Myocyte (in vitro differentiated cells): ENCODE data around the gene RSL24D1. TPM values are rescaled to one million over a fixed set of nuclear protein-coding genes. Genes with fewer than 3 reads are reported as not detected.

Experiments used
- DNase-seq: peaks from one replicate; pipeline ENCODE4 v3.0.0-alpha.2; 2012; ENCODE audit warnings: low read depth
- polyA plus RNA-seq: library from polyadenylated mRNA; unstranded; fragments of >200 nt; gene quantifications from one replicate; pipeline ENCODE4 v1.2.1, GENCODE V29; 2012; ENCODE audit warnings: missing spikeins
- total RNA-seq: library from RNA; depleted of rRNA; stranded (reverse); fragments of >200 nt; gene quantifications from 2 replicates; pipeline ENCODE4 v1.2.3, GENCODE V29; 2014

The RSL24D1 gene
- 68.9 and 71.8 TPM in 2 replicates for total RNA-seq
- 38.8 TPM for polyA plus RNA-seq

DNA sequence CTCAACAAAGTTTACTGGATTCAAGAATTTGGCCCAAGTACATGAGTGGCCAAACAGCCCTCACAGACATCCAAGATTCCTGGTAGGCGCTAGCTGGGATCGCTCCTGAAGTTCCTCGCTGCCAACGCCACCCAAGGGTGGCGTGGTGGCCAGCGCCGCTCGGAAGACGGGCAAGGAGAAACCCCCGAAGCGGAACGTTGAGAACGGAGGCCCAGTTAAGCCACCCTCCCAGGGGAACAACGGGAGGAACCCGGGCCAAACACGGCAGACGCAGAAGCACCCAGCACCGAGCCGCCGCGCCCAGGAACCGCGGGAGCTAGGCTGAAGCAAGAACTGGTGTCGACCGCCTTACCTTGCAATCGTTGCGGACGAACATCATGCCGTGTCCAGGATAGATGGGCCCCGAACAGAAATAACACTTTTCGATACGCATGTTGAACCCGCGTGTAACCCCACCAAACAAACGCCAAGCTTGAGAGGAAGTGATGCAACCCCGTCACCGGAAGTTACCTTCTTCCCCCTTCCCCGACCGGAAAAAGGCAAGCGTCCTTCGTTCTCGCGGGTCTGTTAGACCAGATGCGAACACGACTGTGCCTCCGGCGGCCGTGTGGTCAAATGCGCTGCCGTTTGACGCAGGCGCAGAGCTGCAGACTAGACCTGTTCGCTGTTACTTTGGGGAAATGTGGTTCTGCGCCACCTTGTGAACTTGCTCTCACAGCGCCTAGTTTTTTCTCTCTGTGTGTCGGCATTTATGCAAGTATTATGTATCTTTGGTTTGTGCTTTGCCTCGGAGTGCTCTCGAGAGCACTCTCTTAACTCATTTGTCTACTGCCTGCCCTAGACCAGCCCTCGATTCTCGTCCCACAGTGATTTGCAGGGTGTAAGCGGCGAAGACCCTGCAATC is at the start of gene RSL24D1:
RSL24D1 (minus strand) TSS at position 484 of the 904 bp plus-strand sequence; CDS start at position 433, 51 bp downstream.
- DNase-seq: peak; percentile 99

DNA sequence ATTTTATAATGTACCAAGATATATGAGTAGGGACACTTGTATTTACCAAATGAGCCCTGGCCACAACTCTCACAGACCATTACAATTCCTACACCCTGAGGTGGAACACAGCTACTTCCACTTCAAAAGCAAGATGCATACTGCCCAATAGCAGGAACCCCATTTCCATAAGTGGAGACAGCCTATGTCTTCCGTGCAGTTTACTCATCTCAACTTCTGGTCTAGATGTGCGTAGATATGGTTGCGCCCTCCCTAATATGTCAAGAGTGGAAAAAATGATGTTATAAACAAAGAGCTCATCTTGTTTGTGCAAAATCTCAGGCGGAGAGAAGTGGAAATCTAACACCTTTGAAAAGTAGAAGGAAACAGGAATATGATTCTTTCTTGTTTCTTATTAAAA is 48.3 kb upstream of the RSL24D1 start:
- DNase-seq: no peak

DNA sequence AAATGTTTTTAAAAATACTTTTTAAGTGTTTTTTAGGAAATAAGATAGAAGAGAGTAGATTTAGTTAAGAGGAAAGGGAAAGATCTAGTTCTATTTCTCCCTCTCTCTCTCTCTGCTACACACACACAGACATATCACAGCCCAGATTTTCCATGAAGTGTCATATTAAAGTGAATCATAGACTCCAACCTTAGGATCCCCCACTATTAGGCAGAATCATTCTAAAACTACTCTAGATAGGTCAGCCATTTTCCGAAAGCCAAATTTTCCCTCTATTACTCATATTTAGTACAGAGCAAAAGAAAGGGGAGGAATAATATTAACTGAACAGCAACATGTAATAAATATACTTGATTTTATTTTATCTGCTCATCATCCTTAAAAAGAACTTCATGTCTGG is 45.1 kb upstream of the RSL24D1 start:
- no peak for DNase-seq

DNA sequence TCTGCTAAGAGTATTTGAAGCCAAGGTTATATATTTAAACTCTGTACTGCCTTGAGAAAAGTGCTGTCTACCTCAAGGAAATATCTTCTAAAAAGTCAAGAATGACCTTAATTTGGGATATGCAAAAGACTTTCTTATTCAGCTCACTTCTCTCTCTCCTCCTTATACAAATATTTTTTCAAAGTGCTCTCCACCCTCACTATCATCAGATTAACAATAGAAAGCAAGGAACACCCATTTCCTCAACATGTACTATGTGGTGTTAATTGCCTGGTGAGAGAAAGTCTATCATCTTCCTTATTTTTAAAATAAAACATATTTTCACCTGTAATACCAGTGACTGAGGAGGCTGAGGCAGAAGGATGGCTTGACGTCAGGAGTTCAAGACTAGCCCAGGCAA is 44.4 kb upstream of the RSL24D1 start:
- DNase-seq: no peak

DNA sequence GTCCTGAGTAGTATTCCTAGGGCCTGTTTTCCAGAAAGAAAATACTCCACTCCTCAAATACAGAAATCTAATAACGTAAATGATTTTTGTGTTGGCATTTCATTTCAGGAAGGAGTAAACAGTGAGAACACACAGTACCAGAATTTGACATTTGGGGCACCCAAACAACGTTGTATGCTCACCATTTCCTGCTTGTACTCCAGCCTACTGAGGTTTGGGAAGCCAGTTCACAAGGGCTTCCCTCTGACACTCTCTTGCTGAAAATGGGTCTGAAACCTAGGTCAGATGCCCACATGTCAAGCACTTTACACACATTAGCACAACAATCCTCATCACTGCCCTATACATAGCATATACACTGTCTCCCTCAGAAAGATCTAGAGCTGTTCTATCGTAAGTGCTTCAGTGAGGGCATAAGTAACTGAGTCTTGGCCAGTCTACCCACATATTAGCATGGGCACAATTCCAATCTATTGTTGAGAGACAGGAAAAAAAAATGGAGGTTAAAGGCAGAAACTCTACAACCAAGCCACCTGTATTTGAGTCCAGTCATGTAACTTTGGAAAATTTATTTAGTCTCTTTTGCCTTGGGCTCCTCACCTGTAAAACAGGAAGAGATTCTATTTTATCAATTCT is 43.5 kb upstream of the RSL24D1 start:
- no peak for DNase-seq

DNA sequence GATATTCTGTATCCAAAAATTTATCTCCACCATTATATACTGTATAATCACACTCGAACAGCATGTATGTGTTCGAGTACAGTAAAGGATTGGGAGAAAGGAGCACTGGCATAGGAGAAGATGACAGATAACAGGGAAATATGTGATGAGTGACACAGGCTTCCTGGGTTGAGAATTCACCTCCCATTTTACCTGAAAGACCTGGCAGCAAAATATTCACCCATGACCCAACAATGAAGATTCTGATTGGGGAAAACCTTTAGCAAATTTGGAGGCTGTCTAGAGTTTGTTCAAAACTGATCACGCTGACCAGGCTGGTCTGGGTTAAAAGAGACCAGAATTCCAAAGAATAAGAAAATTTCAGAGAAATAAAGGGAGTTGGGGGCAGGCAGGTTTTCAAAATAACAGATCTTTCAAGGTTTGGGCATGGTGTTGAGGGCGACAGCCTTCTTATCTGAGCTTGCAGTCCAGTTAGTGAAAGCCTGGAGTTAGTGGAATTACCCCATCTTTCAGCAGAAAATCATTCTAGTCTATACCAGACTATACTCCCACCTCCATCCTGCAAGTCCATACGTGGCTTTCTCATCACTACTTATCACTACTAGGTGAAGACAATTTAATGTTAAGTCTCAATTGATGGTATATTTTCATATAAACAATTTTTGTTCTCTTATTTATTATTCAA is 42.8 kb upstream of the RSL24D1 start:
- DNase-seq: no peak

DNA sequence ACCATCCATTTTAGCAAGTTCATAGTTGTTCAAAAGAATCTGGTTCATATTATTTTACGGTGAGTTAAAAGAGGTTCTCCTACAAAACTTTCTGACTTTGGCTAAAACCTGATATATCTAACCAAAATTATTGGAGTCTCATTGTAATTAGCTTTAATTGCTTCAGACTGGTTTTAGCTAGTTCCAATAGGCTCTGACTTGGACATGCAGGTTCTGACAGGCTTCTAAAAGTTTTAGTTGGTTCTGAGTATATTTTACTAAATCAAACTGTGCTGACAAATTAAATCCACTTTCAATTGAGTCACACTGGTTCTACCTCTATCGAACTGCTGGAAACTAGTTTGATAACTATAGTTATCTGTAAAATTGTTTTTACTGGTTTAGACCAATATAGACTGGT is 42.1 kb upstream of the RSL24D1 start:
- no peak for DNase-seq

DNA sequence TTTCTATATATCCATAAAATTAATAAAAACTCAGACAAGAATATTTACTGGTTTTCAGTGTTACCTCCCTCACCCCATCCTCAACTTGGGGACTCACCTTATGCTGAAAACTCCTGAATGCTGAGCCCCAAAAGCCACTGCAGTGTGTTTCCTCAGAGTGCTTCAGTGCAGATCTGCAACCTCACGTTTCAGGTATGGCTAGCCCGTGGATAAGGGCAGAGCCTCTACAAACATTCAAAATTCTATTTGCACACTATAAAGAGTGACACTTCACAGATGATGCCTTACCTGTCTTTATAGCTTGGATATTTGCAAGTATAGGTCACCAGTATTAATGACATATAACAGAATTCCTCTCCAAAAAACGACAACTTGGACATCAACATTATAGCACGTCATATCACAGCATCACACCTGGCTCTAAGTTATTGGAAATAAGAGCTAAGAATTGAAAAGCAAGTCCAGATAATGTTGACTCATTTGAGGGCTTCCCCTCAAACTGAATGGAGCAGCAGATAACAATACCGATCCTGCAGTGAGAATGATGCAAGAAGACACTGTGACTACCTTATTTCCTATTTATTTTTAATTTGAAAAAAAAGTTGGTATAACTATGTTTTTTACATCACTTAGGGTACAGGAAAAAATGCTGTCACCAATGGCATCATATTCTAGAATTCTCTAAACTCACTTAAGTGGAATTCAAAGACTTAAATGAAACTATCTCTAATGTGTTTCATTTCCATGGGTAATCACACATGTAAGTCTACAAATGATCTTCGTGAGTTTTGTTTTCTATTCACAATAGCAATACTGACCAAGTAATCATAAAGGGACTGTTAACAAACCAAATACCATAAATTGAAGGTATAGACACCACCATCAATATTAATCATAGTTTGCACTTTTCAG is 40.7 kb upstream of the RSL24D1 start:
- DNase-seq: no peak

DNA sequence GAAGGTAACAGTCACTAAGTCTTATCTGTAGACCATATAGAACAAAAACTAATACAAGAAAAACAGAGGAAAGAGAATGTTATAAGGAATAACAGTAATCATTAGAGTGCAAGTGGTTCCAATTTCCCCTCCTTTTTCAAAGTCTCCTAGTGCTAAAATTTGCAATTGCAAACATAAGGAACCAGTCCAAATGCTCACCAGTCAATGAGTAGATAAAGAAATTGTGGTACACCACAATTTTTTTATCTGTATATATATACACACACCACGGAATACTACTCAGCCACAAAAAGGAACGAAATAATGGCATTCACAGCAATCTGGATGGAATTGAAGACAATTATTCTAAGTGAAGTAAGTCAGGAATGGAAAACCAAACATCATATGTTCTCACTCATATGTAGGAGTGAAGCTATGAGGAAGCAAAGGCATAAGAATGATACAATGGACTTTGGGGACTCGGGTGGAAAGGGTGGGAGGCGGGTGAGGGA is 38.9 kb upstream of the RSL24D1 start:
- DNase-seq: no peak

DNA sequence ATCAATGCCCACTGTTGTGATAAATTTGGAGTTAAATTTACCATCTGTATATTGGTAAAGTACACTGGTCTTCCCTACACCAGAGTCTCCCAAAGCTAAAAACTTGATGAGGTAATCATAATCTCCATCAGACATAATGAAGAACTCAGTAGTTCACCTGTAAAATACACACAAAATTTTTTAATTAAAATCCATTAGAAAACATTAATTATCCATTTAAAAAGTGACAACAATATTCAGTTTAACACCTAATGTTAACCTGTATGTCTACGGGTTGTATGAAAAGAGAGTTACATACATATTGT is 38.0 kb upstream of the RSL24D1 start:
- no peak for DNase-seq

DNA sequence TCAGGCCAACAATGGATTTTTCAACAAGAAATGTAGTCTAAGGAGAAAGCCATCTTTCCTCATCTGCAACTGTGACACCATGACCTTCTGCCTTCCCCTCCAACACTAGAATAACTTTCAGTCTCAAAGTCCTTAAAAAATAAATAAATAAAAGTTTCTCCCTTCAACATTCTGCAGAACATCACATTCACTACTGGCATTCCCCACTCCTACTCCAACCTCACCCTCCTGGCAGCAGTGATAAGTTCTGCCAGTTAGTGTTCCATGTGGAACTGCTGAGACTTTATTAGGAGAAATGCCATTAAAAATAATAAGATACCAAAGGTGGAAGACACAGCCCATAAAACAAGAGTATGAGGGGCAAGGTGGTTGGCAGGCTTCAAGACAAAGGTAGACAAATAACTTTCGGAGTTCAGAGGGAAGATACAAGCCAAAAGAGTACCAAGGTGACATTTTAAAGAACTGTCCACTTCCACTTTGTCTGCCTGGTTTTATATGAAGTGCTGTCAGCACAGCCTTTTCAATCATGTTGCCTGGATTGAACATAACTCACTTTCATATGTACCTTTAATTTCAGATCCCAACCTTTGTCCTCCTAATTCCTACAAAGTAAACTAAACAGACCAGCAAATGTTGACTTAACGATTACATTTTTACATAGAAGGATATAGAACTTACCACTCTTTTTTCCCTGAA is 37.5 kb upstream of the RSL24D1 start:
- no peak for DNase-seq

DNA sequence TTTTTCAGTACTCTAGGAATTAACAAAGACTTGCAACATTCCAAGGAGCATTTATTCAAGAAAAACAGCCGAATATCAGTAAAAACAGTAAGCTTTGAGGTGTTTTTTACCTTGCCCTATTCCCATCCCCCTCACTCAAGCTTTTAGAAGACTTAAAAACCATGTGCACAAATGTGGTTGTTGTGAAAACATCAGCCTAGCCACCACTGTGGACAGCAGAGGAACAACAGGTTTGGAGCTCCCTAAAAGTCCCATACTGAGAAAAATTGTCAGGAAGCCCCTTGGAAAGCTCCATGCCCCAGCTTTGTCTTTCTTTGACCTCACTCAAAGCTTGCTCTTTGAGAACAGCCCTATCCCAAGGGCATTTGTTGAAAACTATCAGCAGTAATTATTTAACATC is 34.7 kb upstream of the RSL24D1 start:
- DNase-seq: no peak

DNA sequence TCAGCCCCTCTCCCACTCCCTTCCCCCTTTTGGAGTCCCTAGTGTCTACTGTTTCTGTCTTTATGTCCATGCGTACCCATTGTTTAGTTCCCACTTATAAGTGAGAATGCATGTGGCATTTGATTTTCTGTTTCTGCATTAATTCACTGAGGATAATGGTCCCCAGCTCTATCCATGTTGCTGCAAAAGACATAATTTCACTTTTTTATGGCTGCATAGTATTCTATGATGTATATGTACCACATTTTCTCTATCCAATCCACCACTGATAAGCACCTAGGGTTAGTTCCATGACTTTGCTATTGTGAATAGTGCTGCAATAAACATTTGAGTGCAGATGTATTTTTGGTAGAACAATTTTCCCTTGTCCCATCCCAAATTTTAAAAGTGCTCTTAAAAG is 34.2 kb upstream of the RSL24D1 start:
- no peak for DNase-seq

DNA sequence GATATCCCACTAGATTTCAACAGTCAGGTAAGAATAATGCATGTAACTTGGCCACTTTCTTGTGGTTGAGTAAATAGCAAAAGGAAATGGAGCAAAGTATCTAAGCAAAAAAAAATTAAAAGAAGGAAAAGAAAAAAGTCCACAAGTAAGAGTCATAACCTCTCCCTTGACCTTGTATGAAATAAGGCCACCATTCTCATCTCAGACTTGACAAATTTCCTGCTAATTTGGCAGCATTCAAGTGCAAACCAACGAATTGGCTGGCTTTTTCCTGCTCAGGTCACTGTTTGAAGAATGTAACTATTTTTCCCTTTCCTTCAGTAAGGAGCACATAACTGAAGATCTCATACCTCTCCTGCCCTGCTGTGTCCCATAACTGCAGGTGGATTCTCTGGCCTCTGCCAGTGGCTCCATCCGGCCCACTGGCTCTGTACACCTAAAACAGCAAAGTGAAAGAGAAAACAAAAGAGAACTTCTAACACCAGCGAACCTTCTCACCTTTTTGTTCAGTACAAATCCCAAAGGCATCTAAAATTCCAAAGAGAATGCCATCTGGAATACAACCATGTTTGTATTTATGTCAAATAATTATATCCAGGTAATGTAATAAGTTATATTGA is 33.4 kb upstream of the RSL24D1 start:
- no peak for DNase-seq

DNA sequence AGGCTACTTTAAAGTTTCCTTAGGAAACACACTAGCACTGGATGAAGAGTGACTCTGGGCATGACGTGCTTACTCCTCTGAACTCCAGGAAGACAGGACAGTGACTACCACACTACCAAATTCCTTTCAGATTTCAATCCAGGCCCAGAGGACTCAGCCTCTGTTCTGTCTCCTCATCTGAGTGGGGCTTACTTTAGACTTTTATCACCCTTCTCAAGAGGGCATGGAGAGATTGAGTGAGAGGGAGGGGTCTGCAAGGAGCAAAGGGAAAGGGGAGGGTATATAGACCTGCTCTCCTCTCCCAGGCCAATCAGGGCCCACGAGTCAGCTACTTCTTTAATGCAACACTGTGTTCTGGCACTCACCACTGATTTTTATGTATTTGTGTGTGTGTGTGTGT is 29.4 kb upstream of the RSL24D1 start:
- DNase-seq: no peak

DNA sequence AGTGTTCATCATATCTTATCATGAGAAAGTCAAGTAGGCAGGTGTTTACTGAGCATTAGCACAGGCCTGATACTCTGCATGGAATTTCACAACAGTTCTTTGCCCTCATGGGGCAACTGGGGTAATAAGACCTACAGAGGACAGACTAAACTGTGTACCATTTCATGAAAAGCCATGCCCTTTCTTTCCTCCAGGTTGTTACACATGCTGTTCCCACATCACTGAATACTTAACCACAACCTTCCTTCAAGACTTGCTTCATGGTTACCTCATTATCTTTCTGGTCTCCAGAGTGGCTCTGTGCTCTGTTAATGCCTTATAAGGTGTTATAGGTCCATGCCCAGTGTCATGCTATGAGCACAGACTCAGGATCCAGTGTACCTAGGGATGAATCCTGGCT is 28.2 kb upstream of the RSL24D1 start:
- no peak for DNase-seq

DNA sequence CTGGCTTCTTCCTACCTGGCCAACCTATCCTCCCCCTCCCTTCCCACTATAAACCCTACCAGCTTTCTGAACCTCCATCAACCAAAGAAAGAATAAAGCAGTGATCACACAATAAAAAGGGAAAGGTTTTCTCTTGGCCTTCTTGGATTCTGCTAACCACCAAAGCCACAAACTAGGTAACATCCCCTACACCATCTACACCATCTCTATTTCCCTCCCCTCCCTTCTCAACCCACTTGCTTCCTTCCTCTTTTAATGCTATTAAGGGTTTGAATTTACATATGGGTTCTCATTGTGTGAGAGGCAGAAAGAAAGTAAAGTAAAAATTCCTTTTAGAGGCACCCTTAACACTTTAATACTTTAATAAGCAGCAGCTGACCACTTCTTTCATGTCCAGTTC is 25.8 kb upstream of the RSL24D1 start:
- DNase-seq: no peak

DNA sequence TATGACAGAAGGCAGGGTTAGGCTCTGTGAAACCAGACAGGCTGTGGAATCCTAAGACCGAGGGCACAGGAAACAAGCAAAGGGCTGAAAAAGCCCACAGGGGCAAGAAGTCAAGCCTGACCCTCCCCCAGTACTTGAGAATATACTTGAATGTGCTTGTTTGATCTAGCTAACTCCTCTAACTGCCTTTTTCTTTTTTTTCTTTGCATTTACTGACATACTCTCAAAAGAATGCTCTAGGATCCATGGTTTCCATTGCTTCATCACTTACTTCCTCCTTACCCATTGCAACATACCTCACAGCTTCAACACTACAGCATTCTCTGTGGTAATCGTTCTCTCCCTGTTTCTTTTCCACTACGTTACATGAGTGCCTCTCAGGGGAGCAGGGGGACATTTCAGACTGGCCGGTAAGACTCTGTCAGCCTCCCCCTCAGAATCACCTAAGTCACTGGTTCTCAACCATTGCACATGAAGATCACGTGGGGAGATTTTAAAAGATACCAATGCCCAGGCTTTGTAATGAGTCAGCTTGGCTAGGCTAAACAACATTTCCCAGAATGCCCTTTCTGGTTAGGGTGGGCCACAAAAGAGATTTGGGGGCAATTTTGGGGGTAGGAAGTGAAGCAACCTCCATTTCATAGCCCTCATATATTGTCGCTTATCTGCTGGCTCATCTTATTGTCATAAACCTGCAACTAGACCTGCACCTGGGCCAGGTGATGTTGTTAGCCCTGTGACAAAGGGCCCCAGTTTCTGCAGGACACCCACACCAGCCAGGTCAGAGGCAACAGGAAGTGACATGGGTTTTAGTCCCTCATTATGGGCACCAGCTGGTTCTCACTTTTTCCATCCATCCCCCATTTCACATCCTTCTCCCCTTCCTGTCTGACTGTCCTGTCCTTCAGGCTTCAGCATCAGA is 24.6 kb upstream of the RSL24D1 start:
- peak; percentile 27 for DNase-seq

DNA sequence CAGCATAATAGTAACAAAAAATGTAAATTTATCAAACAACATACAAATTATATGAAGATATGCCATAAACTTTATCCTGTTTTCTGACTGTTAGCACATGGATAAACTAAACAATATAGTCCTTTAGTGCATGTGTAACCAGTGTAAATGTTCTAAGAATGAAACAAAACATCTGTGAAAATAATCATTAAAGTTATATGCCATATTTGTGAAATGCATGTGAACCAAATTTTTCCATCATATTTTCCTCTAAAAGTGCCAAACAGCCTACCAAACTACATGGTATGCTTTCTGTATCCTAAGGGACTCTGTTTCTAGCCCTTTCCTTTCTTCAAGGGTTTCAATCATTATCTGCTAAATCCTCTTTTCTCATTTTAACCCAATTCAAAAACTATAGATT is 23.9 kb upstream of the RSL24D1 start:
- DNase-seq: no peak
